ENCODE results near the gene CES3.
A peak's percentile ranks its signal among the peaks of the same experiment; 100 is the strongest.
"Not testable (repeated sequence)": the region's sequence is repeated elsewhere in the genome, so short reads cannot be mapped to it uniquely, and the experiment has no call there.

The CES3 gene

DNA sequence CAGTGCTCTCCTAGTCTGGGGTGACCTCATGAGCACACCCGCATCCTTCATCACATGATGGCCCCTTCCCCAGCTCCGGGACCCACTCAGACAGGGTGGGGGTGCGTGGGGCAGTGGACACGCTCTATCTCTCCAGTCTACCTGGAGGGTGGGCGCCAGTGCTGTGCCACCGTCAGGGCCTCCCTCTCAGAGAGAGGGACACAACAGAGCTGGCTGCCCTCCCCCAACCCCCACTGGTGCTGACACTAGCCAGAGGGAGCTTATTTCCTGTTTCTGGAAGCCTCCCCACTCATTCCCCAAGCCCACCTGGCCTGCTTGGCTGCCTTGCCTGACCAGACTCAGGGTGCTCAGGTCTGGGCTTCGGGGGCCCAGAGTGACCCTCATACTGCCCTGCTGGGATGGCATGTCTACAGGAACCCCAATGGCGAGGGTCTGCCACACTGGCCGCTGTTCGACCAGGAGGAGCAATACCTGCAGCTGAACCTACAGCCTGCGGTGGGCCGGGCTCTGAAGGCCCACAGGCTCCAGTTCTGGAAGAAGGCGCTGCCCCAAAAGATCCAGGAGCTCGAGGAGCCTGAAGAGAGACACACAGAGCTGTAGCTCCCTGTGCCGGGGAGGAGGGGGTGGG lies 17.5 kb upstream of the CES3 start:
- Histone ChIP-seq H2AK5ac (ENCODE audit: low read length, severe bottlenecking) (no peak overlapping the region), H3K36me3 (ENCODE audit: control insufficient read depth in 1 of 2, insufficient read depth in 2 of 2, low read depth in 1 of 2, low read length in 2 of 2) (peaks cover 52 to 56% of the 10 kb centered on the region in 2 experiments), H3K4me1 (ENCODE audit: control insufficient read depth, insufficient read depth, low read depth, low read length) (peaks cover 5% of the 10 kb centered on the region), H2AFZ (ENCODE audit: low read depth, low read length) (no peak overlapping the region), H3K4me2 (ENCODE audit: low read length, poor library complexity, severe bottlenecking) (no peak overlapping the region), H3K18ac (ENCODE audit: low read depth in 1 of 2, low read length in 2 of 2) (no peak overlapping the region), H2BK12ac (ENCODE audit: low read length in 2 of 2) (no peak overlapping the region), H3K27me3 (ENCODE audit: control insufficient read depth in 1 of 2, insufficient read depth in 1 of 2, low read length in 2 of 2) (peaks cover 0 to under 1% of the 10 kb centered on the region in 2 experiments), H3K4me3 (ENCODE audit: insufficient read depth in 1 of 2, low read depth in 1 of 2, low read length in 2 of 2) (no peak overlapping the region), H3K9ac (ENCODE audit: low read length) (no peak overlapping the region), H3K79me1 (replicated peaks; ENCODE audit: low read length, poor library complexity, severe bottlenecking) (peaks cover 15% of the 10 kb centered on the region), H2BK5ac (ENCODE audit: low read depth, low read length, poor library complexity, severe bottlenecking) (no peak overlapping the region), H3K9me3 (ENCODE audit: control insufficient read depth, low read length) (no peaks in the 10 kb centered on the region), H4K8ac (ENCODE audit: low read length) (no peak overlapping the region), H4K91ac (ENCODE audit: low read length) (no peak overlapping the region), H3K23ac (ENCODE audit: low read length in 2 of 2) (no peak overlapping the region), H2BK120ac (ENCODE audit: low read depth, low read length) (no peak overlapping the region), H2BK15ac (ENCODE audit: low read depth, poor library complexity, severe bottlenecking) (no peak overlapping the region), H3K27ac (ENCODE audit: low read length, poor library complexity, severe bottlenecking) (no peak overlapping the region), H3K14ac (ENCODE audit: low read length in 2 of 2) (no peak overlapping the region), H3K4ac (ENCODE audit: low read depth in 1 of 2, low read length in 2 of 2) (no peak overlapping the region)
- WGBS = 92% methylated on average over 15 of the region's 15 CpGs
- DNase-seq = no peak

GRCh38 chr16:66944054-66944441 lies 17.0 kb upstream of the CES3 start:
- Histone ChIP-seq H4K8ac (ENCODE audit: low read length) (no peak overlapping the region), H3K36me3 (ENCODE audit: control insufficient read depth in 1 of 2, insufficient read depth in 2 of 2, low read depth in 1 of 2, low read length in 2 of 2) (peaks cover 48 to 51% of the 10 kb centered on the region in 2 experiments), H2BK12ac (ENCODE audit: low read length in 2 of 2) (no peak overlapping the region), H3K23ac (ENCODE audit: low read length in 2 of 2) (no peak overlapping the region), H3K79me1 (replicated peaks; ENCODE audit: low read length, poor library complexity, severe bottlenecking) (peaks cover 12% of the 10 kb centered on the region), H3K27ac (ENCODE audit: low read length, poor library complexity, severe bottlenecking) (no peak overlapping the region), H3K4me1 (ENCODE audit: control insufficient read depth, insufficient read depth, low read depth, low read length) (peaks cover 7% of the 10 kb centered on the region), H3K9me3 (ENCODE audit: control insufficient read depth, low read length) (no peaks in the 10 kb centered on the region), H2BK5ac (ENCODE audit: low read depth, low read length, poor library complexity, severe bottlenecking) (no peak overlapping the region), H2AFZ (ENCODE audit: low read depth, low read length) (no peak overlapping the region), H3K4me3 (ENCODE audit: insufficient read depth in 1 of 2, low read depth in 1 of 2, low read length in 2 of 2) (no peak overlapping the region), H2AK5ac (ENCODE audit: low read length, severe bottlenecking) (no peak overlapping the region), H3K27me3 (ENCODE audit: control insufficient read depth in 1 of 2, insufficient read depth in 1 of 2, low read length in 2 of 2) (peaks cover 3 to 6% of the 10 kb centered on the region in 2 experiments), H3K4me2 (ENCODE audit: low read length, poor library complexity, severe bottlenecking) (no peak overlapping the region), H2BK15ac (ENCODE audit: low read depth, poor library complexity, severe bottlenecking) (no peak overlapping the region), H3K9ac (ENCODE audit: low read length) (no peak overlapping the region), H4K91ac (ENCODE audit: low read length) (no peak overlapping the region), H3K14ac (ENCODE audit: low read length in 2 of 2) (no peak overlapping the region), H2BK120ac (ENCODE audit: low read depth, low read length) (no peak overlapping the region), H3K18ac (ENCODE audit: low read depth in 1 of 2, low read length in 2 of 2) (no peak overlapping the region), H3K4ac (ENCODE audit: low read depth in 1 of 2, low read length in 2 of 2) (no peak overlapping the region)
- DNase-seq = no peak
- 83% methylated on average over 3 of the region's 5 CpGs for WGBS

GRCh38 chr16:66944971-66945370 lies 16.1 kb upstream of the CES3 start:
- WGBS = 97% methylated on average over 9 of the region's 9 CpGs

DNA sequence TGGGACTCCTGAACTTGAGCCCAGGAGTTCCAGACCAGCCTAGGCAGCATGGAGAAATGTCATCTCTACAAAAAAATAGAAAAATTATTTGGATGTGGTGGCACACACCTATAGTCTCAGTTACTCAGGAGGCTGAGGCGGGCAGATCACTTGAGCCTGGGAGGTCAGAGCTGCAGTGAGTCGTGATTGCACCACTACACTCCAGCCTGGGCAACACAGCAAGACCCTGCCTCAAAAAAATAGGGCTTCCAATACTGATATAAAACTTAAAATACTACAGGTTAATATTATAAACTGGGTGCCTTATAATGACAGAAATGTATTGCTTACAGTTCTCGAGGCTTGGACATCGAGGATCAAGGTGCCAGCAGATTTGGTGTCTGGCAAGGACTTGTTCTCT lies 15.1 kb upstream of the CES3 start:
- H2AK5ac ChIP-seq (ENCODE audit: low read length, severe bottlenecking) = no peak overlapping the region
- no peak overlapping the region for H3K4me2 ChIP-seq (ENCODE audit: low read length, poor library complexity, severe bottlenecking)
- no peak overlapping the region for H4K8ac ChIP-seq (ENCODE audit: low read length)
- H2BK120ac ChIP-seq (ENCODE audit: low read depth, low read length) = no peak overlapping the region
- peaks cover 14 to 15% of the 10 kb centered on the region in 2 experiments for H3K27me3 ChIP-seq (ENCODE audit: control insufficient read depth in 1 of 2, insufficient read depth in 1 of 2, low read length in 2 of 2)
- peaks cover 7% of the 10 kb centered on the region for H3K4me1 ChIP-seq (ENCODE audit: control insufficient read depth, insufficient read depth, low read depth, low read length)
- no peak overlapping the region for H3K23ac ChIP-seq (ENCODE audit: low read length in 2 of 2)
- peaks cover 31 to 32% of the 10 kb centered on the region in 2 experiments for H3K36me3 ChIP-seq (ENCODE audit: control insufficient read depth in 1 of 2, insufficient read depth in 2 of 2, low read depth in 1 of 2, low read length in 2 of 2)
- 94% methylated on average over 3 of the region's 4 CpGs for WGBS
- no peak overlapping the region for H3K4ac ChIP-seq (ENCODE audit: low read depth in 1 of 2, low read length in 2 of 2)
- H2BK12ac ChIP-seq (ENCODE audit: low read length in 2 of 2) = no peak overlapping the region
- no peak overlapping the region for H4K91ac ChIP-seq (ENCODE audit: low read length)
- no peak overlapping the region for H3K4me3 ChIP-seq (ENCODE audit: insufficient read depth in 1 of 2, low read depth in 1 of 2, low read length in 2 of 2)
- no peak overlapping the region for H2BK15ac ChIP-seq (ENCODE audit: low read depth, poor library complexity, severe bottlenecking)
- no peaks in the 10 kb centered on the region for H3K79me1 ChIP-seq (replicated peaks; ENCODE audit: low read length, poor library complexity, severe bottlenecking)
- H3K27ac ChIP-seq (ENCODE audit: low read length, poor library complexity, severe bottlenecking) = no peak overlapping the region
- H3K14ac ChIP-seq (ENCODE audit: low read length in 2 of 2) = no peak overlapping the region
- DNase-seq = no peak
- H3K18ac ChIP-seq (ENCODE audit: low read depth in 1 of 2, low read length in 2 of 2) = no peak overlapping the region
- no peak overlapping the region for H3K9ac ChIP-seq (ENCODE audit: low read length)
- H2BK5ac ChIP-seq (ENCODE audit: low read depth, low read length, poor library complexity, severe bottlenecking) = no peak overlapping the region
- no peak overlapping the region for H2AFZ ChIP-seq (ENCODE audit: low read depth, low read length)
- H3K9me3 ChIP-seq (ENCODE audit: control insufficient read depth, low read length) = no peaks in the 10 kb centered on the region

More at GRCh38 chr16:66944971-66945370, 16.1 kb upstream of the CES3 start:
- H4K91ac ChIP-seq (ENCODE audit: low read length); H3K79me1 ChIP-seq (replicated peaks; ENCODE audit: low read length, poor library complexity, severe bottlenecking); H3K4me2 ChIP-seq (ENCODE audit: low read length, poor library complexity, severe bottlenecking); H3K4me1 ChIP-seq (ENCODE audit: control insufficient read depth, insufficient read depth, low read depth, low read length); H3K18ac ChIP-seq (ENCODE audit: low read depth in 1 of 2, low read length in 2 of 2); DNase-seq; H2BK120ac ChIP-seq (ENCODE audit: low read depth, low read length); H2BK15ac ChIP-seq (ENCODE audit: low read depth, poor library complexity, severe bottlenecking); H3K9me3 ChIP-seq (ENCODE audit: control insufficient read depth, low read length); H2BK12ac ChIP-seq (ENCODE audit: low read length in 2 of 2); H3K4ac ChIP-seq (ENCODE audit: low read depth in 1 of 2, low read length in 2 of 2); H4K8ac ChIP-seq (ENCODE audit: low read length); H3K23ac ChIP-seq (ENCODE audit: low read length in 2 of 2); H2AK5ac ChIP-seq (ENCODE audit: low read length, severe bottlenecking); H3K27ac ChIP-seq (ENCODE audit: low read length, poor library complexity, severe bottlenecking); H2AFZ ChIP-seq (ENCODE audit: low read depth, low read length); H3K4me3 ChIP-seq (ENCODE audit: insufficient read depth in 1 of 2, low read depth in 1 of 2, low read length in 2 of 2); H3K14ac ChIP-seq (ENCODE audit: low read length in 2 of 2); H2BK5ac ChIP-seq (ENCODE audit: low read depth, low read length, poor library complexity, severe bottlenecking): not testable (repeated sequence)
- H3K36me3 ChIP-seq (ENCODE audit: control insufficient read depth in 1 of 2, insufficient read depth in 2 of 2, low read depth in 1 of 2, low read length in 2 of 2) = peaks cover 41 to 42% of the 10 kb centered on the region in 2 experiments
- peak overlapping the region; percentile 11 for H3K9ac ChIP-seq (ENCODE audit: low read length)
- H3K27me3 ChIP-seq (ENCODE audit: control insufficient read depth in 1 of 2, insufficient read depth in 1 of 2, low read length in 2 of 2) = peaks cover 11 to 14% of the 10 kb centered on the region in 2 experiments
